IMR-90 (cell line): ENCODE data around the gene CHN1.

Source experiments
- BHLHE40 ChIP-seq: fragments of 150-350 bp; IDR thresholded peaks from 2 replicates; pipeline ENCODE4 v1.6.1; 2016; ENCODE audit warnings: mild to moderate bottlenecking, low read depth, low read length
- CEBPB ChIP-seq: IDR thresholded peaks from 2 replicates; pipeline ENCODE4 v1.6.1; 2012; ENCODE audit warnings: low read depth, low read length, improper control_type of control experiment
- CHD1 ChIP-seq: IDR thresholded peaks from 2 replicates; pipeline ENCODE4 v1.6.1; 2012; ENCODE audit warnings: low read depth, low read length, improper control_type of control experiment
- CTCF ChIP-seq: conservative IDR thresholded peaks from 2 replicates; pipeline ENCODE4 v1.5.1; 2012; ENCODE audit warnings: mild to moderate bottlenecking, low read depth, low read length, improper control_type of control experiment
- MAZ ChIP-seq: IDR thresholded peaks from 2 replicates; pipeline ENCODE4 v1.6.1; 2012; ENCODE audit warnings: low read depth, mild to moderate bottlenecking, low read length, improper control_type of control experiment, moderate library complexity, borderline replicate concordance
- NFE2L2 ChIP-seq: fragments of 150-350 bp; IDR thresholded peaks from 2 replicates; pipeline ENCODE4 v1.6.1; 2016; ENCODE audit warnings: low read depth, mild to moderate bottlenecking, low read length
- POLR2A ChIP-seq: IDR thresholded peaks from 2 replicates; pipeline ENCODE4 v1.6.1; 2012; ENCODE audit warnings: mild to moderate bottlenecking, low read depth, low read length
- RAD21 ChIP-seq: IDR thresholded peaks from 2 replicates; pipeline ENCODE4 v1.6.1; 2012; ENCODE audit warnings: low read length, improper control_type of control experiment
- RCOR1 ChIP-seq: IDR thresholded peaks from 2 replicates; pipeline ENCODE4 v1.6.1; 2012; ENCODE audit warnings: mild to moderate bottlenecking, low read length, improper control_type of control experiment; ENCODE audit not compliant: insufficient replicate concordance
- SMC3 ChIP-seq: fragments of 150-350 bp; IDR thresholded peaks from 2 replicates; pipeline ENCODE4 v1.6.1; 2016; ENCODE audit warnings: low read depth, mild to moderate bottlenecking, antibody characterized with exemption, low read length, moderate library complexity
- TF ChIP-seq, protein P1 (sequence below): fragments of 150-350 bp; IDR thresholded peaks from 2 replicates; pipeline ENCODE4 v1.6.1; 2017; ENCODE audit warnings: mild to moderate bottlenecking, antibody characterized with exemption, low read length, low read depth

DNA sequence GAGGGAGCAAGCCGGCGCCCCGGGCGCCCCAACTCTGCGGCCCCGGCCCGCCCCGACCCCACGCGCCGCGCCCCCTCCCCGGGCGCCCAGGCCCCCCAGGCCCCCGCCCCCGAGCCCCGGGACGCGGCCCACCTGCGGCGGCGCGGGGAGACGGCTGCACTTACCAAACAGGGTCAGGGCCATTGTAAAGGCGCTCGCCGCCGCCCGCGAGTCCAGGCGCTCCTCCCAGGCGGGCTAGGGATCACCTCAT is 526 bp downstream of the CHN1 start:
- no peak for TF ChIP-seq CTCF
- no peak for TF ChIP-seq SMC3
- TF ChIP-seq POLR2A, result no peak
- TF ChIP-seq CHD1, result no peak
- TF ChIP-seq NFE2L2, result no peak
- no peak for TF ChIP-seq RCOR1
- TF ChIP-seq BHLHE40, result no peak
- no peak for TF ChIP-seq RAD21
- TF ChIP-seq MAZ, result no peak
- no peak for TF ChIP-seq CEBPB
- TF ChIP-seq, protein P1, sequence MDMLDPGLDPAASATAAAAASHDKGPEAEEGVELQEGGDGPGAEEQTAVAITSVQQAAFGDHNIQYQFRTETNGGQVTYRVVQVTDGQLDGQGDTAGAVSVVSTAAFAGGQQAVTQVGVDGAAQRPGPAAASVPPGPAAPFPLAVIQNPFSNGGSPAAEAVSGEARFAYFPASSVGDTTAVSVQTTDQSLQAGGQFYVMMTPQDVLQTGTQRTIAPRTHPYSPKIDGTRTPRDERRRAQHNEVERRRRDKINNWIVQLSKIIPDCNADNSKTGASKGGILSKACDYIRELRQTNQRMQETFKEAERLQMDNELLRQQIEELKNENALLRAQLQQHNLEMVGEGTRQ, result no peak
